Eye (tissue), 1 donor: Measurements from ENCODE around the gene DOCK11.
"Not testable (repeated sequence)": the region's sequence is repeated elsewhere in the genome, so short reads cannot be mapped to it uniquely, and the experiment has no call there.

Source experiments
- DNase-seq: peaks from one replicate; pipeline ENCODE4 v3.0.0-alpha.2; 2015

DOCK11 gene

GRCh38 chrX:118715917-118716316 is 220.3 kb downstream of the DOCK11 start:
- not testable (repeated sequence) for DNase-seq

- DNase-seq, result not testable (repeated sequence)
These were observed 221.2 kb downstream of the DOCK11 start for GRCh38 chrX:118716833-118717232.

DNA sequence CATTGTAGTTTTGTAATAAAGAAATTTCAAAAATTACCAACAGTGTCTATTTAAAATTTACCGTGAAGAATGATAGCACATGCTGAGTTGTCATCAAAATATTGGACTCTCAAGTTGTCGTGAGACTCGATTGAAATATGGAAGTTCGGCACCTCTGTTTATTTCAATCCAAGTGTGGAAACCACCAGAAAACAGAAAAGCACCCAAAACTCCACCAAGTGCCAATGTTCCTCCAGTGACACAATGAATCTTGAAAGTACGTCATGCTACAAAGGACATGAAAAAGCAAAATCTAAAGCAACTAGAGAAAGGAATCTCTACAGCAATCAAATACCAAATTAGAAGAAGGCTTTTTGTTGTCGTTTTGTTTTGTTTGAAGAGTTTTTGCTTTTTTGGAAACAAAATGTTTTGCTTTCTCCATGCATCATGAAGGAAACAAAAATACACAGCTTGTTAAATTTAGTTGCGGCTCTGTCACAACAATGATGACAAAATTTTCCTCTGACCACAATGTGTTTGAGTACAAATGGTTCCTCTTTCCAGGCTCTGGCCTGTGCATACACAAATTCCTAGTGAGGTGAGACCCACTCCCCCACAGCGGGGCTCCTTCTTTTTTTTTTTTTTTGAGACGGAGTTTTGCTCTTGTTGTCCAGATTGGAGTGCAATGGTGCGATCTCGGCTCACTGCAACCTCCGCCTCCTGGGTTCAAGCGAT is 222.2 kb downstream of the DOCK11 start:
- no peak for DNase-seq

DNA sequence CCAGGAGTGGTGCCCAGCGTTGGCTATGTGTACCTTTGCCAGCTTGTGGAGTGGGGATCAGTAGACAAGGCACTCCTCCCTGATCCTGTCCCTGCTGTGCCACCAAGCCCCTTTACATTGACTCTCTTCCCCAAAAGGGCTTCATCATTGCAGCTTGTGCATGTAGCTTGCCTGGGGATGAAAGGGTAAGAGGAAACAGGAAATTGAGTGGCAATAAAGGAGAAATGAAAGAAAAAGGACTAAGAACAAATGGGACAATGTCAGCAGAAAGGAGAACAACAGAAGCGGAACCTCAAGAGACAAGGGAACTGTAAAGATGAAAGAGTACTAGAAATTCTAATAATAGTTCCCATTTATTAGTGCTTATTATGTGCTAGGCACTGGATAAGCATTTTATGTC is 223.1 kb downstream of the DOCK11 start:
- DNase-seq, result no peak

DNA sequence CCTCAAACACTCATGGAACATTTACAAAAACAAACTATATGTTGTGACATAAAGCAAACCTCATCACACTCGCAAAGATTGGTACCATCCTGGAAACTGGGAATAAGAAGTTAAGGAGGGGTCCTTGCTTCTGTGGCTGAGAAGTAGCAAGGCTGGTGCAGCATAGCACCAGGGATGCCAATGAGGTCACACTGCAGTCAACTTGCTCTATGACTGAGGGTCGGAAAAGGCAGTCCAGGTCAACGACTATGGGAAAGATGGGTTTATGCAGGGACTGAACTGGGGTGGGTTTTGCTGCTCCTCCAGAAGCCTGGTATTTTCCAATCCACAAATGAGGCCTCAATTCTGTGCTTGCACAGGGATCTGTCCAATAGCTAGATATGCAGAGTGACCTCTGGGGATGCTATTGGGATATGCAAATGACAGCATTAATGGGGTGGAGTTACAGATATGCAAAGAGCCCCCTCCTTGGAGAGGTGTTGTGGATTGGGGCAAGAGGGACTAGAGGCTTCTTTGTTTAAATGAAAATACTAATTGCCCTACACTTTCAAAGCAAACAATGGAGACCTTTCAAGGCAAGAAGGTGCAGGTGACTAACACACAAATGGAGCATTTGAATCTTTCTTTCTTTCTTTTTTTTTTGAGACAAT is 224.6 kb downstream of the DOCK11 start:
- no peak for DNase-seq

- DNase-seq, result no peak
These were observed 227.8 kb downstream of the DOCK11 start for GRCh38 chrX:118723376-118723775.

- no peak for DNase-seq
These were observed 228.8 kb downstream of the DOCK11 start for GRCh38 chrX:118724365-118724764.

- DNase-seq, result no peak
These were observed 229.2 kb downstream of the DOCK11 start for GRCh38 chrX:118724775-118725174.

GRCh38 chrX:118726396-118726795 is 230.8 kb downstream of the DOCK11 start:
- no peak for DNase-seq

DNA sequence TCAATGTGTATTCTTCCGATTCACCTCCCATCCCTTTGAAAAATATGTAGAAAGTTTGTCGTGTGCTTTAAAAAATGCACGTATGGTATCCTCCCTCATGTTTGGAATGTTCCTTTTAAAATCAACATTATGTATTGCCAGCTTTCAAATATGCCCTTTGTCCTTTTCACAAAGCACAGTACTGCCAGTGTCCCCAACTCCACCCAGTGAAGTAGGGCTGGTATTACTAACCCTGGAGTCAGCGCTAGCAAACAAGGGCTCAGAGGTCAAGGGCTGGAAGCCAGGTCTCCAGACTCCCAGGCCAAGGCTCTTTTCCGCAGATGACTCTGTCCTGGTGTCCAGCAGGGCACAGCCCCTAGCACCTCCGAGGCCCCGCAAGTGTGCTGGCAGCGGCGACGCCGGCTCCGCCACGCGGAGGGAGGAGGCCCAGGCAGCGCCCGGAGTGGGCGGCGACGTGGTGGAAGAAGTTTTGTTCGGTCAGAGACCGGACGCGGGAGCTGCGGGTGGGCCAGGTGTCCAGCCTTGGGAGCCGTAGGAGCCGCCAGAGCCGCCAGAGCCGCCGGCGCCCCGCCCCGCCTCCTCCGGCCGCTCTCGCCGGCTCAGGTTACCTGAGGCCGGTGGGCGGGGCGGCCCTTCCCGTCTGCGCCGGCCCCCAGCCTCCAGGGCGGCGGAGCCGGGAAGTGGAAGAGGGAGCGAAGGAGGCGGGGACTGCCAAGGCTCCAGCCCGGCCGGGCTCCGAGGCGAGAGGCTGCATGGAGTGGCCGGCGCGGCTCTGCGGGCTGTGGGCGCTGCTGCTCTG is 231.5 kb downstream of the DOCK11 start, which contains the start of gene IL13RA1:
IL13RA1 (plus strand) TSS at position 720 of the 799 bp plus-strand sequence; CDS start at position 753, 33 bp downstream.
- peak; percentile 84 for DNase-seq

GRCh38 chrX:118727686-118728339 is 232.2 kb downstream of the DOCK11 start:
- peak; percentile 61 for DNase-seq

- no peak for DNase-seq
These were observed 233.5 kb downstream of the DOCK11 start for GRCh38 chrX:118729042-118729652.

- no peak for DNase-seq
These were observed 235.1 kb downstream of the DOCK11 start for GRCh38 chrX:118730500-118731247.

DNA sequence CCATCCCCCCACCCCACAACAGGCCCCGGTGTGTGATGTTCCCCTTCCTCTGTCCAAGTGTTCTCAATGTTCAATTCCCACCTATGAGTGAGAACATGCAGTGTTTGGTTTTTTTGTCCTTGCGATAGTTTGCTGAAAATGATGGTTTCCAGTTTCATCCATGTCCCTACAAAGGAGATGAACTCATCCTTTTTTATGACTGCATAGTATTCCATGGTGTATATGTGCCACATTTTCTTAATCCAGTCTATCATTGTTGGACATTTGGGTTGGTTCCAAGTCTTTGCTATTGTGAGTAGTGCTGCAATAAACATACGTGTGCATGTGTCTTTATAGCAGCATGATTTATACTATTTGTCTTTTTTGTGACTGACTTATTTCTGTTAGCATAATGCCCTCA is 236.9 kb downstream of the DOCK11 start:
- DNase-seq, result not testable (repeated sequence)

DNA sequence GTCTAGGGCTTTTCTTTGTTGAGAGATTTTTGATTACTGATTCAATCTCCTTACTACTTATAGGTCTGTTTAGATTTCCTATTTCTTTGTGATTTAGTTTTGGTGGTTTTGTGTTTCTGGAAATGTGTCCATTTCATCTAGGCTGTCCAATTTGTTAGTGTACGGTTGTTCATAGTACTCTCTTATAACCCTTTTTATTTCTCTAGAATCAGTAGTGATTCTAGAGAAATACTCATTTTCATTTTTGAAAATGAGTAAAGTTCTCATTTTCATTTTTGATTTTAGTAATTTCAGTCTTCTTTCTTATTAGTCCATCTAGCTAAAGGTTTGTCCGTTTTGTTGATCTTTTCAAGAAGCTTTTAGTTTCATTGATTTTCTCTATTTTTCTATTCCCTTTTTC is 239.3 kb downstream of the DOCK11 start:
- DNase-seq, result no peak
